Stomach (tissue), 4 donors: Measurements from ENCODE around the gene P2RX6.

Source experiments
- POLR2A ChIP-seq, 4 donors: fragments of 450-650 bp; IDR thresholded peaks; one replicate each; pipeline ENCODE4 v1.6.1; 2016; ENCODE audit warnings: antibody characterized with exemption in 4 of 4, control low read depth in 2 of 4, mild to moderate bottlenecking in 1 of 4, moderate library complexity in 1 of 4
- POLR2AphosphoS5 ChIP-seq, 3 donors: sonication (generic); formaldehyde crosslinking; IDR thresholded peaks; one replicate each; pipeline ENCODE4 v1.6.1; 2016; ENCODE audit warnings: antibody characterized with exemption in 3 of 3
- TF ChIP-seq, protein P1 (sequence below), 7 experiments: fragments of 450-650 bp in 4 of 7; fragments of 200-600 bp in 3 of 7; sonication (generic) in 3 of 7; IDR thresholded peaks; one replicate each; pipeline ENCODE4 v1.5.1; 2016 to 2019; ENCODE audit warnings: antibody characterized with exemption in 7 of 7, control low read depth in 2 of 7, mild to moderate bottlenecking in 1 of 7

DNA sequence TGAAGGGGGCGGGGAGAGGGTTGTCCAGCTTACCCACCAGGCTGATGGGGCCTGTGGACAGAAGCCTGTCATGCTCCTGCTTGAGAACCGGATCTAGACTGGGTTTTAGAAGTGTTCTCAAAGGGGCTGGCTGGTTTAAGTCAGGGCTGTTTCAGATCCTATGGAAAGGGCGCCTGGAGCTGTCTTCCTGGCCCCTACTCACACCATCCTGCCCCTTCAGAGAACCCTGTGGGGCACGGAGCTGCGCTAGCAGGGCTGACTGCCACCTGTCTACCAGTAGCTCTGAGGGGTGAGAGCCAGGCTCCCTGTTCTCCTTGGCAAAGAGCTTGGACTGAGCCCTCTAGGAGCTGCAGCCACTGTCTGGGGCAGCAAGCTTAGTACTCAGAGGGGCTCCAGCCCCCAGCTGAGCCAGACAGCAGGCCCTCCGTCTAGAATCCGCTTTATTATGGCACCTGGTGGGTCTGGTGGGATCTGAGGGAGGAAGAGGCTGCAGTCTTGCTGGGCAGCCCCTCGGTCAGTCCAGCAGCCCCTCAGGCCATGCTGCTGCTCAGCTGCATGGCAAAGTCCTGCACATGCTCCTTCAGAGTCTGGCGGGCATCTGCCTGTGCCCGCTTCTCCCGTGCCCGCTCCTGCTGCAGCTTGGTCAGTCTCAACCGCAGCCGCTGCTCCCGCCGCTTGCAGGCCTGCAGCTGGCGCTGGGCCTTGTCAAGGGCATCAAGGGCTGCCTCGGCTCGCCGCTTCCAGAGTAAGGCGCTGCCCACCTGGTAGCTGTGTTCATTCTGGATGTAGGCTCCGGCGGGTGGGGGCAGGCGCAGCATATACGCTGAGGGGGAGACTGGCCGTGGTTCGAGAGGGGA, 15.4 kb upstream of the P2RX6 start:
- no peak for TF ChIP-seq POLR2AphosphoS5 (IDR thresholded peaks at IDR 0.05)
- TF ChIP-seq, protein P1, sequence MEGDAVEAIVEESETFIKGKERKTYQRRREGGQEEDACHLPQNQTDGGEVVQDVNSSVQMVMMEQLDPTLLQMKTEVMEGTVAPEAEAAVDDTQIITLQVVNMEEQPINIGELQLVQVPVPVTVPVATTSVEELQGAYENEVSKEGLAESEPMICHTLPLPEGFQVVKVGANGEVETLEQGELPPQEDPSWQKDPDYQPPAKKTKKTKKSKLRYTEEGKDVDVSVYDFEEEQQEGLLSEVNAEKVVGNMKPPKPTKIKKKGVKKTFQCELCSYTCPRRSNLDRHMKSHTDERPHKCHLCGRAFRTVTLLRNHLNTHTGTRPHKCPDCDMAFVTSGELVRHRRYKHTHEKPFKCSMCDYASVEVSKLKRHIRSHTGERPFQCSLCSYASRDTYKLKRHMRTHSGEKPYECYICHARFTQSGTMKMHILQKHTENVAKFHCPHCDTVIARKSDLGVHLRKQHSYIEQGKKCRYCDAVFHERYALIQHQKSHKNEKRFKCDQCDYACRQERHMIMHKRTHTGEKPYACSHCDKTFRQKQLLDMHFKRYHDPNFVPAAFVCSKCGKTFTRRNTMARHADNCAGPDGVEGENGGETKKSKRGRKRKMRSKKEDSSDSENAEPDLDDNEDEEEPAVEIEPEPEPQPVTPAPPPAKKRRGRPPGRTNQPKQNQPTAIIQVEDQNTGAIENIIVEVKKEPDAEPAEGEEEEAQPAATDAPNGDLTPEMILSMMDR (IDR thresholded peaks at IDR 0.05) = no peak
- TF ChIP-seq POLR2A (IDR thresholded peaks at IDR 0.05) = no peak
